ENCODE measurements around the gene SLC47A2. TPM values are rescaled to one million over a fixed set of nuclear protein-coding genes. Genes with fewer than 3 reads are reported as not detected.

SLC47A2 gene
- total and polyA plus RNA-seq, 2 of the 13 experiments (the other 11 are each of a cell fraction or from before 2014, with no cell fraction given): 0.04 TPM; not detected in 1

GRCh38 chr17:19676896-19677295 lies 39.5 kb downstream of the SLC47A2 start:
- H4K20me1 ChIP-seq (ENCODE audit: insufficient read depth, low read length): no peaks in the 10 kb centered on the region
- intact Hi-C loops (cut with micrococcal nuclease; ENCODE audit: unreplicated experiment): no loop called here
- H3K4me3 ChIP-seq (replicated peaks in 1 of 3; ENCODE audit: insufficient read depth in 1 of 3, low read depth in 2 of 3, low read length in 3 of 3): no peak overlapping the region
- ChIA-PET CTCF (ENCODE audit: low intra/inter-chr PET ratio, low total read pairs) (no interaction called here), POLR2A (interaction anchor here (0.6 to 1.0 kb wide), 2 partner anchors 28 to 60 kb away, joined by 3 read pairs; partner anchors contain the start of gene ALDH3A2)
- H3K4me1 ChIP-seq (ENCODE audit: insufficient read depth, low read length): peaks cover 24% of the 10 kb centered on the region
- DNase-seq (ENCODE audit: low spot score) (no peak), FAIRE-seq (no peak), ATAC-seq (no peak)
- whole genome bisulfite sequencing (ENCODE audit: low lambda C conversion rate): 100% methylated on average over 4 of the region's 4 CpGs
- no peaks in the 10 kb centered on the region; a peak in 1 of 5 replicates for H3K27me3 ChIP-seq (ENCODE audit: control insufficient read depth in 1 of 2, insufficient read depth in 2 of 2, low read length in 2 of 2)
- BruUV-seq (replicated peaks): no TSS peak
- peaks cover 8 to 34% of the 10 kb centered on the region in 2 experiments for H3K36me3 ChIP-seq (replicated peaks in 1 of 2; ENCODE audit: control insufficient read depth in 1 of 2, insufficient read depth in 2 of 2, low read length in 2 of 2)
- no peaks in the 10 kb centered on the region for H3K9me3 ChIP-seq (ENCODE audit: low read length)
- H2AFZ ChIP-seq (ENCODE audit: low read length): no peak overlapping the region
- no peak overlapping the region for H3K4me2 ChIP-seq (ENCODE audit: low read depth, low read length)
- in situ Hi-C loops (cut with HindIII; ENCODE audit: extremely low pct_ligation_motif_present, low pct_unique_long_range_greater_than_20kb): no loop called here
- H3K27ac ChIP-seq (ENCODE audit: extremely low read length, insufficient read depth, low read length): no peak overlapping the region
- TF ChIP-seq POLR2A (IDR thresholded peaks at IDR 0.05; ENCODE audit: insufficient read depth in 1 of 2, low read depth in 2 of 2, low read length in 2 of 2): peak in 1 of 2 experiments; percentile 36; a peak in 1 of 4 replicates
- TF ChIP-seq RBM22 (optimal IDR thresholded peaks at IDR 0.05; ENCODE audit: low read length): peak; percentile 15
- TF ChIP-seq CCAR2 (optimal IDR thresholded peaks at IDR 0.05; ENCODE audit: low read depth, low read length): no peak
- H3K79me2 ChIP-seq (ENCODE audit: insufficient read depth, low read length): no peaks in the 10 kb centered on the region
- no peak overlapping the region for H3K9ac ChIP-seq (ENCODE audit: insufficient read depth, low read depth, low read length)

- H3K9ac ChIP-seq (ENCODE audit: insufficient read depth, low read depth, low read length): no peak overlapping the region
- H3K36me3 ChIP-seq (replicated peaks in 1 of 2; ENCODE audit: control insufficient read depth in 1 of 2, insufficient read depth in 2 of 2, low read length in 2 of 2): peaks cover 10 to 34% of the 10 kb centered on the region in 2 experiments
- ChIA-PET CTCF (ENCODE audit: low intra/inter-chr PET ratio, low total read pairs) (no interaction called here), POLR2A (interaction anchor here (9.4 kb wide), 1 partner anchor 25 kb away, joined by 133 read pairs; the partner anchor contains the start of gene ALDH3A2)
- peaks cover 54% of the 10 kb centered on the region for H3K4me1 ChIP-seq (ENCODE audit: insufficient read depth, low read length)
- ATAC-seq (no peak), FAIRE-seq (no peak), DNase-seq (ENCODE audit: low spot score) (no peak)
- in situ Hi-C loops (cut with HindIII; ENCODE audit: extremely low pct_ligation_motif_present, low pct_unique_long_range_greater_than_20kb): no loop called here
- H2AFZ ChIP-seq (ENCODE audit: low read length): no peak overlapping the region
- no peak overlapping the region for H3K4me3 ChIP-seq (replicated peaks in 1 of 3; ENCODE audit: insufficient read depth in 1 of 3, low read depth in 2 of 3, low read length in 3 of 3)
- WGBS (ENCODE audit: low lambda C conversion rate): 96% methylated on average over 3 of the region's 3 CpGs
- TF ChIP-seq ATF3 (CRISPR knock-in tag; IDR thresholded peaks at IDR 0.05): no peak
- TF ChIP-seq ZNF383 (CRISPR knock-in tag; IDR thresholded peaks at IDR 0.05; ENCODE audit: borderline replicate concordance): no peak
- TF ChIP-seq TGIF2 (CRISPR knock-in tag; IDR thresholded peaks at IDR 0.05): no peak
- no peak for TF ChIP-seq SOX13 (IDR thresholded peaks at IDR 0.05)
- no peak for TF ChIP-seq SOX13 (CRISPR knock-in tag; conservative IDR thresholded peaks at IDR 0.05 in 1 of 2, IDR thresholded peaks at IDR 0.05 in 1 of 2)
- TF ChIP-seq NFATC3 (CRISPR knock-in tag; IDR thresholded peaks at IDR 0.05): no peak
- intact Hi-C loops (cut with micrococcal nuclease; ENCODE audit: unreplicated experiment): loop anchor here (5.0 kb wide), 1 partner anchor 44 kb away; the partner anchor contains the start of gene SLC47A2
- H3K9me3 ChIP-seq (ENCODE audit: low read length): no peaks in the 10 kb centered on the region
- H3K4me2 ChIP-seq (ENCODE audit: low read depth, low read length): no peak overlapping the region
- BruUV-seq (replicated peaks): no TSS peak
- no peaks in the 10 kb centered on the region for H3K79me2 ChIP-seq (ENCODE audit: insufficient read depth, low read length)
- no peak overlapping the region for H3K27ac ChIP-seq (ENCODE audit: extremely low read length, insufficient read depth, low read length)
- no peaks in the 10 kb centered on the region for H4K20me1 ChIP-seq (ENCODE audit: insufficient read depth, low read length)
- H3K27me3 ChIP-seq (ENCODE audit: control insufficient read depth in 1 of 2, insufficient read depth in 2 of 2, low read length in 2 of 2): no peaks in the 10 kb centered on the region
These were observed 42.8 kb downstream of the SLC47A2 start for GRCh38 chr17:19673623-19674022.
